ENCODE results near the gene PWP1. TPM values are rescaled to one million over a fixed set of nuclear protein-coding genes. Genes with fewer than 3 reads are reported as not detected.

Gene PWP1
- total and polyA plus RNA-seq, 2 experiments from 2014 or later = 110 to 211 TPM

DNA sequence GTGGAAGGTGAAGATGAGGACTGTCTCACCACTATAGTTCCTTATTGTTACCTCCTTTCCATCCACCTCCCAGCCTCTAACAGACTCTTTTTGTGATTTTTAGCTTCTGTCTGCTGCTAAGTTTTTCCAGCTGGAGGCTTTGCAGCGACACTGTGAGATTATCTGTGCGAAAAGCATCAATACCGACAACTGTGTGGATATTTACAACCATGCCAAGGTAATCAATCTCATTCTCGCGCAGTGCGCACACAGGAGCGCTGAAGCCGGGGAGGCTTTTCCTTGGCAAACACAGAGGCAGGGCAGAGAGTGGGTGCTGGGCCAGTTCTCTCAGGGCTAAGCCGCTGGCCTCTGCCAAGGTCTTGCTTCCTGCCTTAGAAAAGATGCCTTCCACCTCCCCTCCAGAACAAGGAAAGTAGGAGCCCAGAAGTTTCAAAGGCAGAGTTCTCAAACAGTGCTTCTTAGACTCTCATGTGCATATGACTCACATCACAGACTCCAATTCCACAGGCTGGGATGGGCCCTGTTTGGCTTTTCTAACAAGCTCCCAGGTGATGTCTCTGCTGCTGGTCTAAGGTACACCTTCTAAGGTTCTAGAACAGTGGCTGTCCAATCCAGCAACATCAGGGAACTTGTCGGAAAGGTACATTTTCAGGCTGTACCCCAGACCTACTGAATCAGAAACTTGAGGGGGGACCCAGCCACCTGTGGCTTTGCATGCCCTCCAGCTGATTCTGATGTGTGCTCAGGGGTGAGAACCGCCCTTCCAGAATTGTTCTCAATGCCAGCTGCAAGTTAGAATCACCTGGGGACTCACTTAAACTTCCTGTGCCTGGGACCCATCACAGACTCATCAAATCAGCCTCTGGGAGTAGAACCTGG lies 33.8 kb upstream of the PWP1 start:
- H3K27ac ChIP-seq (ENCODE audit: low read depth) = no peak overlapping the region
- H3K9me2 ChIP-seq (ENCODE audit: insufficient read depth) = no peaks in the 10 kb centered on the region
- Mint-ChIP-seq H3K4me1 (peaks cover 28% of the 10 kb centered on the region), H3K9me3 (no peaks in the 10 kb centered on the region), H3K4me3 (no peak overlapping the region), H3K27me3 (ENCODE audit: insufficient read depth, low read depth, poor library complexity) (peaks cover 7% of the 10 kb centered on the region), H3K27ac (no peak overlapping the region), H3K36me3 (ENCODE audit: low read depth) (no peaks in the 10 kb centered on the region; the same call in 2 of the 3 replicates)
- DNase-seq (ENCODE audit: low spot score) = no peak
- no peaks in the 10 kb centered on the region; the same call in 1 of the 2 replicates for H3F3A ChIP-seq (replicated peaks; ENCODE audit: low read depth)
- no peaks in the 10 kb centered on the region for H3K36me3 ChIP-seq (ENCODE audit: insufficient read depth)
- H3K4me1 ChIP-seq (ENCODE audit: insufficient read depth) = peaks cover 10% of the 10 kb centered on the region
- no peaks in the 10 kb centered on the region for H3K27me3 ChIP-seq (ENCODE audit: insufficient read depth)
- no peaks in the 10 kb centered on the region for H3K79me2 ChIP-seq (replicated peaks; ENCODE audit: insufficient read depth)
- no peak overlapping the region for H2AFZ ChIP-seq
- no peak overlapping the region for H3K4me2 ChIP-seq
- no peak overlapping the region for H3K4me3 ChIP-seq
- ATAC-seq = no peak
- TF ChIP-seq, protein P1, sequence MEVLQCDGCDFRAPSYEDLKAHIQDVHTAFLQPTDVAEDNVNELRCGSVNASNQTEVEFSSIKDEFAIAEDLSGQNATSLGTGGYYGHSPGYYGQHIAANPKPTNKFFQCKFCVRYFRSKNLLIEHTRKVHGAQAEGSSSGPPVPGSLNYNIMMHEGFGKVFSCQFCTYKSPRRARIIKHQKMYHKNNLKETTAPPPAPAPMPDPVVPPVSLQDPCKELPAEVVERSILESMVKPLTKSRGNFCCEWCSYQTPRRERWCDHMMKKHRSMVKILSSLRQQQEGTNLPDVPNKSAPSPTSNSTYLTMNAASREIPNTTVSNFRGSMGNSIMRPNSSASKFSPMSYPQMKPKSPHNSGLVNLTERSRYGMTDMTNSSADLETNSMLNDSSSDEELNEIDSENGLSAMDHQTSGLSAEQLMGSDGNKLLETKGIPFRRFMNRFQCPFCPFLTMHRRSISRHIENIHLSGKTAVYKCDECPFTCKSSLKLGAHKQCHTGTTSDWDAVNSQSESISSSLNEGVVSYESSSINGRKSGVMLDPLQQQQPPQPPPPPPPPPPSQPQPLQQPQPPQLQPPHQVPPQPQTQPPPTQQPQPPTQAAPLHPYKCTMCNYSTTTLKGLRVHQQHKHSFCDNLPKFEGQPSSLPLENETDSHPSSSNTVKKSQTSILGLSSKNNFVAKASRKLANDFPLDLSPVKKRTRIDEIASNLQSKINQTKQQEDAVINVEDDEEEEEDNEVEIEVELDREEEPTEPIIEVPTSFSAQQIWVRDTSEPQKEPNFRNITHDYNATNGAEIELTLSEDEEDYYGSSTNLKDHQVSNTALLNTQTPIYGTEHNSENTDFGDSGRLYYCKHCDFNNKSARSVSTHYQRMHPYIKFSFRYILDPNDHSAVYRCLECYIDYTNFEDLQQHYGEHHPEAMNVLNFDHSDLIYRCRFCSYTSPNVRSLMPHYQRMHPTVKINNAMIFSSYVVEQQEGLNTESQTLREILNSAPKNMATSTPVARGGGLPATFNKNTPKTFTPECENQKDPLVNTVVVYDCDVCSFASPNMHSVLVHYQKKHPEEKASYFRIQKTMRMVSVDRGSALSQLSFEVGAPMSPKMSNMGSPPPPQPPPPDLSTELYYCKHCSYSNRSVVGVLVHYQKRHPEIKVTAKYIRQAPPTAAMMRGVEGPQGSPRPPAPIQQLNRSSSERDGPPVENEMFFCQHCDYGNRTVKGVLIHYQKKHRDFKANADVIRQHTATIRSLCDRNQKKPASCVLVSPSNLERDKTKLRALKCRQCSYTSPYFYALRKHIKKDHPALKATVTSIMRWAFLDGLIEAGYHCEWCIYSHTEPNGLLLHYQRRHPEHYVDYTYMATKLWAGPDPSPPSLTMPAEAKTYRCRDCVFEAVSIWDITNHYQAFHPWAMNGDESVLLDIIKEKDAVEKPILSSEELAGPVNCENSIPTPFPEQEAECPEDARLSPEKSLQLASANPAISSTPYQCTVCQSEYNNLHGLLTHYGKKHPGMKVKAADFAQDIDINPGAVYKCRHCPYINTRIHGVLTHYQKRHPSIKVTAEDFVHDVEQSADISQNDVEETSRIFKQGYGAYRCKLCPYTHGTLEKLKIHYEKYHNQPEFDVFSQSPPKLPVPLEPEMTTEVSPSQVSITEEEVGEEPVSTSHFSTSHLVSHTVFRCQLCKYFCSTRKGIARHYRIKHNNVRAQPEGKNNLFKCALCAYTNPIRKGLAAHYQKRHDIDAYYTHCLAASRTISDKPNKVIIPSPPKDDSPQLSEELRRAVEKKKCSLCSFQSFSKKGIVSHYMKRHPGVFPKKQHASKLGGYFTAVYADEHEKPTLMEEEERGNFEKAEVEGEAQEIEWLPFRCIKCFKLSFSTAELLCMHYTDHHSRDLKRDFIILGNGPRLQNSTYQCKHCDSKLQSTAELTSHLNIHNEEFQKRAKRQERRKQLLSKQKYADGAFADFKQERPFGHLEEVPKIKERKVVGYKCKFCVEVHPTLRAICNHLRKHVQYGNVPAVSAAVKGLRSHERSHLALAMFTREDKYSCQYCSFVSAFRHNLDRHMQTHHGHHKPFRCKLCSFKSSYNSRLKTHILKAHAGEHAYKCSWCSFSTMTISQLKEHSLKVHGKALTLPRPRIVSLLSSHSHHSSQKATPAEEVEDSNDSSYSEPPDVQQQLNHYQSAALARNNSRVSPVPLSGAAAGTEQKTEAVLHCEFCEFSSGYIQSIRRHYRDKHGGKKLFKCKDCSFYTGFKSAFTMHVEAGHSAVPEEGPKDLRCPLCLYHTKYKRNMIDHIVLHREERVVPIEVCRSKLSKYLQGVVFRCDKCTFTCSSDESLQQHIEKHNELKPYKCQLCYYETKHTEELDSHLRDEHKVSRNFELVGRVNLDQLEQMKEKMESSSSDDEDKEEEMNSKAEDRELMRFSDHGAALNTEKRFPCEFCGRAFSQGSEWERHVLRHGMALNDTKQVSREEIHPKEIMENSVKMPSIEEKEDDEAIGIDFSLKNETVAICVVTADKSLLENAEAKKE (CRISPR knock-in tag; IDR thresholded peaks at IDR 0.05) = no peak
- TF ChIP-seq ZNF331 (CRISPR knock-in tag; IDR thresholded peaks at IDR 0.05; ENCODE audit: low read depth) (no peak), STAT1 (IDR thresholded peaks at IDR 0.05; ENCODE audit: unreplicated experiment) (no peak), NANOG (IDR thresholded peaks at IDR 0.05; ENCODE audit: borderline replicate concordance) (no peak), EZH2phosphoT487 (IDR thresholded peaks at IDR 0.05; ENCODE audit: unreplicated experiment) (no peak)
- H4K20me1 ChIP-seq (replicated peaks; ENCODE audit: insufficient read depth) = no peaks in the 10 kb centered on the region

Measured in GM23338 (cell line).